ENCODE data around the gene FBXW9. TPM values are rescaled to one million over a fixed set of nuclear protein-coding genes. Genes with fewer than 3 reads are reported as not detected.

Gene FBXW9
- total and polyA plus RNA-seq, 2 of the 13 experiments (the other 11 are each of a cell fraction or from before 2014, with no cell fraction given), result 5.7 to 6.1 TPM

- TF ChIP-seq ZNF362 (CRISPR knock-in tag; IDR thresholded peaks at IDR 0.05; ENCODE audit: borderline replicate concordance) (peak; percentile 97), PBX3 (CRISPR knock-in tag; IDR thresholded peaks at IDR 0.05; ENCODE audit: borderline replicate concordance) (no peak), ZFY (CRISPR knock-in tag; IDR thresholded peaks at IDR 0.05) (no peak), ZNF263 (CRISPR knock-in tag; IDR thresholded peaks at IDR 0.05) (peak; percentile 23; the same call in 1 of the 2 replicates), SNAPC2 (CRISPR knock-in tag; IDR thresholded peaks at IDR 0.05) (peak; percentile 71; the same call in 1 of the 2 replicates), ZFP36L2 (CRISPR knock-in tag; IDR thresholded peaks at IDR 0.05) (no peak), NR2F1 (CRISPR knock-in tag; IDR thresholded peaks at IDR 0.05) (peak in 1 of 2 experiments; percentile 15; a peak in 1 of 4 replicates), HOXA5 (CRISPR knock-in tag; IDR thresholded peaks at IDR 0.05) (0 out of 2 replicates have a peak, but pooled peaks have one; percentile 24), HIVEP1 (CRISPR knock-in tag; IDR thresholded peaks at IDR 0.05) (no peak), ZNF207 (IDR thresholded peaks at IDR 0.05; ENCODE audit: borderline replicate concordance) (peak; percentile 91; the same call in 1 of the 2 replicates), HNRNPH1 (optimal IDR thresholded peaks at IDR 0.05; ENCODE audit: low read depth, low read length) (no peak), MAFF (IDR thresholded peaks at IDR 0.05; ENCODE audit: low read depth, low read length) (peak; percentile 46; the same call in 1 of the 2 replicates), ZZZ3 (CRISPR knock-in tag; IDR thresholded peaks at IDR 0.05; ENCODE audit: borderline replicate concordance) (peak; percentile 78; the same call in 1 of the 2 replicates), GATA4 (IDR thresholded peaks at IDR 0.05; ENCODE audit: borderline replicate concordance, low read depth) (no peak), RBFOX2 (IDR thresholded peaks at IDR 0.05; ENCODE audit: low read depth, low read length) (peak; percentile 60), SP2 (CRISPR knock-in tag; IDR thresholded peaks at IDR 0.05) (peak; percentile 32; the same call in 1 of the 2 replicates), XRCC5 (optimal IDR thresholded peaks at IDR 0.05; ENCODE audit: low read length) (peak; percentile 55), SIX1 (CRISPR knock-in tag; IDR thresholded peaks at IDR 0.05; ENCODE audit: borderline replicate concordance) (no peak; the same call in 1 of the 2 replicates), FOXA3 (CRISPR knock-in tag; IDR thresholded peaks at IDR 0.05) (peak; percentile 51), GATAD2A (CRISPR knock-in tag; IDR thresholded peaks at IDR 0.05) (peak; percentile 22; the same call in 1 of the 2 replicates), KMT2A (CRISPR knock-in tag; IDR thresholded peaks at IDR 0.05) (peak; percentile 51; the same call in 1 of the 2 replicates), TAF1 (CRISPR knock-in tag; IDR thresholded peaks at IDR 0.05) (peak; percentile 69; the same call in 1 of the 2 replicates), ZNF101 (CRISPR knock-in tag; IDR thresholded peaks at IDR 0.05; ENCODE audit: borderline replicate concordance, low read depth) (no peak), ZNF136 (CRISPR knock-in tag; IDR thresholded peaks at IDR 0.05; ENCODE audit: low read depth) (no peak), YY1 (IDR thresholded peaks at IDR 0.05; ENCODE audit: insufficient read depth, insufficient replicate concordance, low read depth, low read length) (peak; percentile 56), ZNF644 (CRISPR knock-in tag; IDR thresholded peaks at IDR 0.05; ENCODE audit: low read depth) (no peak), SAP130 (CRISPR knock-in tag; IDR thresholded peaks at IDR 0.05; ENCODE audit: low read depth) (peak; percentile 97), HDAC6 (IDR thresholded peaks at IDR 0.05; ENCODE audit: low read depth, low read length) (no peak), ZNF33B (CRISPR knock-in tag; IDR thresholded peaks at IDR 0.05) (no peak)
These were observed 26.3 kb upstream of the FBXW9 start (continued) for GRCh38 chr19:12722566-12723380.
